ENCODE results near the gene NCAPG2. TPM values are rescaled to one million over a fixed set of nuclear protein-coding genes. Genes with fewer than 3 reads are reported as not detected.

The NCAPG2 gene
- polyA plus RNA-seq, 1 donor from 2014 or later: 8.3 TPM

DNA sequence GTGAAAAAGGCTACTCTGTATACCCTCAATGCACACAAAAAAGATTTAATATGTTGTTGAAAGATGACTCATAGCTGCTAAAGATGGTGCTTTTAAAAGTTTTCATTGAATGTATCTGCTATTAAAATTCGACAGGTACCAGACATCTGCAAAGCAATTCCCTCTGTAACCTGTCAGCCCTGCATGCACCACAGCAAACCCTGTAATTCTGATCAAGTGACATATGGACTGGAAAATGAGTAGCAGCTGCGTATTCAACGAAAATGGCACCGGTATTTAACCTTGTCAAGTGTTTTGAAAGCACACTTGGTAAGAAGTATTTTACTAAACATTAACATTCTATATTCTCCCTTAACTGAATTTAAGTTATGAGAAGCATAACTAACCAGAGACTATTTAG lies 58.8 kb downstream of the NCAPG2 start:
- H3K36me3 ChIP-seq (ENCODE audit: insufficient read depth, low read length): no peaks in the 10 kb centered on the region
- H3K9me3 ChIP-seq (ENCODE audit: low read length): no peaks in the 10 kb centered on the region
- TF ChIP-seq EP300 (conservative IDR thresholded peaks at IDR 0.05; ENCODE audit: poor library complexity, severe bottlenecking) (peak; percentile 91), TAF1 (IDR thresholded peaks at IDR 0.05; ENCODE audit: low read depth) (no peak), POLR2AphosphoS5 (IDR thresholded peaks at IDR 0.05) (peak; percentile 57)
- no peaks in the 10 kb centered on the region for H3K9me2 ChIP-seq (ENCODE audit: insufficient read depth, low read length)
- no peak overlapping the region for H3K4me2 ChIP-seq (ENCODE audit: low read length)
- no peaks in the 10 kb centered on the region for H4K20me1 ChIP-seq (ENCODE audit: insufficient read depth)
- H3K4me3 ChIP-seq (ENCODE audit: low read length): no peak overlapping the region
- H3K9ac ChIP-seq (ENCODE audit: low read length): no peak overlapping the region
- no peak overlapping the region for H2AFZ ChIP-seq (ENCODE audit: low read depth, low read length)
- H3K27me3 ChIP-seq (ENCODE audit: insufficient read depth, low read depth, low read length): no peaks in the 10 kb centered on the region
- H3F3A ChIP-seq (ENCODE audit: insufficient read depth, low read length, poor library complexity, severe bottlenecking): peaks cover 4% of the 10 kb centered on the region
- H3K79me2 ChIP-seq (replicated peaks; ENCODE audit: insufficient read depth, low read length): no peaks in the 10 kb centered on the region
- peak overlapping the region; percentile 52 for H3K27ac ChIP-seq (ENCODE audit: low read length)

DNA sequence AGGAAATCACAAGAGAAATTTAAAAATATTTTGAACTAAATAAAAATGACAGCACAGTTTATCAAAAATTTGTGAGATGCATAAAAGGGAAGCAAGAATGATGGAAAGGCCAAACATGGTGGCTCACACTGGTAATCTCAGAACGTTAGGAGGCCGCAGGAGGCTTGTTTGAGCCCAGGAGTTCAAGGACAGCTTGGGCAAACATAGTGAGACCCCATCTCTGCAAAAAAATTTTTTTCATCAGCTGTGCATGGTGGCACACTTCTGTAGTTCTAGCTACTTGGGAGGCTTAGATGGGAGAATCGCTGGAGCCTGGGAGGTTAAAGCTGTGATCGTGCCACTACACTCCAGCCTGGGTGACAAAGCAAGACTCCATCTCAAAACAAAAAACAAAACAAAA lies 62.5 kb downstream of the NCAPG2 start:
- Histone ChIP-seq H3K9ac (ENCODE audit: low read length) (no peak overlapping the region), H4K20me1 (ENCODE audit: insufficient read depth) (no peaks in the 10 kb centered on the region), H3K4me3 (ENCODE audit: low read length) (no peak overlapping the region), H3K27ac (ENCODE audit: low read length) (no peak overlapping the region), H2AFZ (ENCODE audit: low read depth, low read length) (no peak overlapping the region), H3K36me3 (ENCODE audit: insufficient read depth, low read length) (no peaks in the 10 kb centered on the region), H3F3A (ENCODE audit: insufficient read depth, low read length, poor library complexity, severe bottlenecking) (peaks cover 4% of the 10 kb centered on the region), H3K27me3 (ENCODE audit: insufficient read depth, low read depth, low read length) (no peaks in the 10 kb centered on the region), H3K4me2 (ENCODE audit: low read length) (no peak overlapping the region), H3K9me2 (ENCODE audit: insufficient read depth, low read length) (no peaks in the 10 kb centered on the region), H3K79me2 (replicated peaks; ENCODE audit: insufficient read depth, low read length) (no peaks in the 10 kb centered on the region), H3K9me3 (ENCODE audit: low read length) (no peaks in the 10 kb centered on the region)
- TF ChIP-seq EP300 (conservative IDR thresholded peaks at IDR 0.05; ENCODE audit: poor library complexity, severe bottlenecking): no peak
- TF ChIP-seq, protein P1, sequence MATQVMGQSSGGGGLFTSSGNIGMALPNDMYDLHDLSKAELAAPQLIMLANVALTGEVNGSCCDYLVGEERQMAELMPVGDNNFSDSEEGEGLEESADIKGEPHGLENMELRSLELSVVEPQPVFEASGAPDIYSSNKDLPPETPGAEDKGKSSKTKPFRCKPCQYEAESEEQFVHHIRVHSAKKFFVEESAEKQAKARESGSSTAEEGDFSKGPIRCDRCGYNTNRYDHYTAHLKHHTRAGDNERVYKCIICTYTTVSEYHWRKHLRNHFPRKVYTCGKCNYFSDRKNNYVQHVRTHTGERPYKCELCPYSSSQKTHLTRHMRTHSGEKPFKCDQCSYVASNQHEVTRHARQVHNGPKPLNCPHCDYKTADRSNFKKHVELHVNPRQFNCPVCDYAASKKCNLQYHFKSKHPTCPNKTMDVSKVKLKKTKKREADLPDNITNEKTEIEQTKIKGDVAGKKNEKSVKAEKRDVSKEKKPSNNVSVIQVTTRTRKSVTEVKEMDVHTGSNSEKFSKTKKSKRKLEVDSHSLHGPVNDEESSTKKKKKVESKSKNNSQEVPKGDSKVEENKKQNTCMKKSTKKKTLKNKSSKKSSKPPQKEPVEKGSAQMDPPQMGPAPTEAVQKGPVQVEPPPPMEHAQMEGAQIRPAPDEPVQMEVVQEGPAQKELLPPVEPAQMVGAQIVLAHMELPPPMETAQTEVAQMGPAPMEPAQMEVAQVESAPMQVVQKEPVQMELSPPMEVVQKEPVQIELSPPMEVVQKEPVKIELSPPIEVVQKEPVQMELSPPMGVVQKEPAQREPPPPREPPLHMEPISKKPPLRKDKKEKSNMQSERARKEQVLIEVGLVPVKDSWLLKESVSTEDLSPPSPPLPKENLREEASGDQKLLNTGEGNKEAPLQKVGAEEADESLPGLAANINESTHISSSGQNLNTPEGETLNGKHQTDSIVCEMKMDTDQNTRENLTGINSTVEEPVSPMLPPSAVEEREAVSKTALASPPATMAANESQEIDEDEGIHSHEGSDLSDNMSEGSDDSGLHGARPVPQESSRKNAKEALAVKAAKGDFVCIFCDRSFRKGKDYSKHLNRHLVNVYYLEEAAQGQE (IDR thresholded peaks at IDR 0.05; ENCODE audit: borderline replicate concordance): no peak
- TF ChIP-seq MXI1 (conservative IDR thresholded peaks at IDR 0.05; ENCODE audit: poor library complexity, severe bottlenecking): no peak
- TF ChIP-seq SMC3 (conservative IDR thresholded peaks at IDR 0.05; ENCODE audit: poor library complexity): no peak
- TF ChIP-seq RAD21 (conservative IDR thresholded peaks at IDR 0.05): no peak

- no peak overlapping the region for H2AFZ ChIP-seq (ENCODE audit: low read depth, low read length)
- no peaks in the 10 kb centered on the region for H3K79me2 ChIP-seq (replicated peaks; ENCODE audit: insufficient read depth, low read length)
- no peak for TF ChIP-seq TAF1 (IDR thresholded peaks at IDR 0.05; ENCODE audit: low read depth)
- no peak for TF ChIP-seq RAD21 (conservative IDR thresholded peaks at IDR 0.05)
- no peak for TF ChIP-seq SMC3 (conservative IDR thresholded peaks at IDR 0.05; ENCODE audit: poor library complexity)
- no peak for TF ChIP-seq MXI1 (conservative IDR thresholded peaks at IDR 0.05; ENCODE audit: poor library complexity, severe bottlenecking)
- no peak for TF ChIP-seq EP300 (conservative IDR thresholded peaks at IDR 0.05; ENCODE audit: poor library complexity, severe bottlenecking)
- no peak for TF ChIP-seq EZH2 (IDR thresholded peaks at IDR 0.05; ENCODE audit: borderline replicate concordance, insufficient read depth, low read length, poor library complexity, severe bottlenecking)
- TF ChIP-seq, protein P1 (IDR thresholded peaks at IDR 0.05; ENCODE audit: borderline replicate concordance): no peak
- H3K4me3 ChIP-seq (ENCODE audit: low read length): no peak overlapping the region
- no peaks in the 10 kb centered on the region for H3K36me3 ChIP-seq (ENCODE audit: insufficient read depth, low read length)
- no peaks in the 10 kb centered on the region for H3K27me3 ChIP-seq (ENCODE audit: insufficient read depth, low read depth, low read length)
- H3F3A ChIP-seq (ENCODE audit: insufficient read depth, low read length, poor library complexity, severe bottlenecking): no peaks in the 10 kb centered on the region
- H3K9ac ChIP-seq (ENCODE audit: low read length): no peak overlapping the region
- no peaks in the 10 kb centered on the region for H3K9me2 ChIP-seq (ENCODE audit: insufficient read depth, low read length)
- no peaks in the 10 kb centered on the region for H3K9me3 ChIP-seq (ENCODE audit: low read length)
- no peak overlapping the region for H3K4me2 ChIP-seq (ENCODE audit: low read length)
- no peaks in the 10 kb centered on the region for H4K20me1 ChIP-seq (ENCODE audit: insufficient read depth)
- no peak overlapping the region for H3K27ac ChIP-seq (ENCODE audit: low read length)
Observed at GRCh38 chr7:158638001-158638400, 66.6 kb downstream of the NCAPG2 start.
